ENCODE results near the gene MS4A13. TPM values are rescaled to one million over a fixed set of nuclear protein-coding genes. Genes with fewer than 3 reads are reported as not detected.

MS4A13 gene
- not detected for total RNA-seq
- not detected for polyA plus RNA-seq (2013, experiment 1 of 2)
- not detected for polyA plus RNA-seq (2013, experiment 2 of 2)
- long read RNA-seq, experiment 1, result 0 reads
- long read RNA-seq, experiment 2, result 0 reads
- long read RNA-seq, experiment 3, result 0 reads
- long read RNA-seq, experiment 4, result 0 reads

GRCh38 chr11:60515144-60515855 is at the start of gene MS4A13:
TSS of gene MS4A13 (plus strand) at chr11:60515392. CDS start at chr11:60518084, 2,692 bp downstream.
- no peak within 1 kb of the TSS for H3K9ac ChIP-seq (ENCODE audit: extremely low read depth, low read length, poor library complexity, severe bottlenecking)
- H3K36me3 Mint-ChIP-seq (ENCODE audit: low read depth), result no peaks in the 10 kb centered on the region
- no peak within 1 kb of the TSS for H3K27ac Mint-ChIP-seq
- peaks cover 12% of the 10 kb centered on the region for H3K9me3 Mint-ChIP-seq
- no peaks in the 10 kb centered on the region for H3K9me3 ChIP-seq (ENCODE audit: control insufficient read depth, low read length)
- no peak within 1 kb of the TSS for H3K4me3 Mint-ChIP-seq
- H3K27ac ChIP-seq (ENCODE audit: low read depth, low read length), result no peak within 1 kb of the TSS
- no peaks in the 10 kb centered on the region for H3K4me1 Mint-ChIP-seq
- no peak for DNase-seq
- no peak for TF ChIP-seq CTCF (conservative IDR thresholded peaks at IDR 0.05)
- H3K36me3 ChIP-seq (ENCODE audit: control insufficient read depth, insufficient read depth, low read length), result no peaks in the 10 kb centered on the region
- no peaks in the 10 kb centered on the region for H3K27me3 Mint-ChIP-seq (ENCODE audit: insufficient read depth)
- 94 to 95% methylated on average over 26 to 29 of the region's 29 CpGs for WGBS, 2 experiments (ENCODE audit: insufficient coverage in 1 of 2, insufficient read length in 1 of 2)
- no peaks in the 10 kb centered on the region for H3K4me1 ChIP-seq (ENCODE audit: control insufficient read depth, insufficient read depth, low read length)
- no peak within 1 kb of the TSS for H3K4me3 ChIP-seq (ENCODE audit: low read length)
- no peaks in the 10 kb centered on the region for H3K27me3 ChIP-seq (ENCODE audit: control insufficient read depth, insufficient read depth, low read length, poor library complexity, severe bottlenecking)

GRCh38 chr11:60468829-60469228 is 46.4 kb upstream of the MS4A13 start:
- H3K27me3 Mint-ChIP-seq (ENCODE audit: insufficient read depth), result no peaks in the 10 kb centered on the region
- Histone ChIP-seq H3K36me3 (ENCODE audit: control insufficient read depth, insufficient read depth, low read length) (no peaks in the 10 kb centered on the region), H3K4me3 (ENCODE audit: low read length) (no peak overlapping the region), H3K9me3 (ENCODE audit: control insufficient read depth, low read length) (no peaks in the 10 kb centered on the region), H3K27me3 (ENCODE audit: control insufficient read depth, insufficient read depth, low read length, poor library complexity, severe bottlenecking) (no peaks in the 10 kb centered on the region), H3K4me1 (ENCODE audit: control insufficient read depth, insufficient read depth, low read length) (no peaks in the 10 kb centered on the region), H3K9ac (ENCODE audit: extremely low read depth, low read length, poor library complexity, severe bottlenecking) (no peak overlapping the region), H3K27ac (ENCODE audit: low read depth, low read length) (no peak overlapping the region)
- H3K27ac Mint-ChIP-seq, result no peak overlapping the region
- no peak for DNase-seq
- 79% methylated on average over 2 of the region's 2 CpGs; no CpG with 5 or more reads in 1 of the 2 experiments for whole genome bisulfite sequencing, 2 experiments (ENCODE audit: insufficient coverage in 1 of 2, insufficient read length in 1 of 2)
- no peaks in the 10 kb centered on the region for H3K36me3 Mint-ChIP-seq (ENCODE audit: low read depth)
- no peaks in the 10 kb centered on the region for H3K9me3 Mint-ChIP-seq
- no peak for TF ChIP-seq CTCF (conservative IDR thresholded peaks at IDR 0.05)
- H3K4me3 Mint-ChIP-seq, result no peak overlapping the region
- no peaks in the 10 kb centered on the region for H3K4me1 Mint-ChIP-seq

- TF ChIP-seq CTCF (conservative IDR thresholded peaks at IDR 0.05), result no peak
- no peaks in the 10 kb centered on the region for H3K9me3 Mint-ChIP-seq
- H3K27me3 Mint-ChIP-seq (ENCODE audit: insufficient read depth), result no peaks in the 10 kb centered on the region
- no peaks in the 10 kb centered on the region for H3K4me1 Mint-ChIP-seq
- no peaks in the 10 kb centered on the region for H3K9me3 ChIP-seq (ENCODE audit: control insufficient read depth, low read length)
- H3K36me3 Mint-ChIP-seq (ENCODE audit: low read depth), result no peaks in the 10 kb centered on the region
- H3K27ac Mint-ChIP-seq, result no peak overlapping the region
- H3K27me3 ChIP-seq (ENCODE audit: control insufficient read depth, insufficient read depth, low read length, poor library complexity, severe bottlenecking), result no peaks in the 10 kb centered on the region
- H3K36me3 ChIP-seq (ENCODE audit: control insufficient read depth, insufficient read depth, low read length), result no peaks in the 10 kb centered on the region
- no peaks in the 10 kb centered on the region for H3K4me1 ChIP-seq (ENCODE audit: control insufficient read depth, insufficient read depth, low read length)
- DNase-seq, result no peak
- H3K4me3 Mint-ChIP-seq, result no peak overlapping the region
- WGBS, 2 experiments (ENCODE audit: insufficient coverage in 1 of 2, insufficient read length in 1 of 2), result 80 to 92% methylated on average over 1 of the region's 2 CpGs
- H3K9ac ChIP-seq (ENCODE audit: extremely low read depth, low read length, poor library complexity, severe bottlenecking), result no peak overlapping the region
- no peak overlapping the region for H3K27ac ChIP-seq (ENCODE audit: low read depth, low read length)
- no peak overlapping the region for H3K4me3 ChIP-seq (ENCODE audit: low read length)
Observed at GRCh38 chr11:60469723-60470122, 45.5 kb upstream of the MS4A13 start.
